T-helper 1 cell treated with Interleukin-12 subunit alpha and Interleukin-12 subunit beta and Interleukin-4 antibody, amounts not matched to agents 30 μg/mL and 1 μg/mL, for 36 hours (primary cell): Measurements from ENCODE around the gene TRIM38.

Experiments
- H3K27ac Mint-ChIP-seq: one replicate; pipeline ENCODE4 v1.8.0; 2021; ENCODE audit warnings: mild to moderate bottlenecking, mixed read lengths
- H3K27me3 Mint-ChIP-seq: one replicate; pipeline ENCODE4 v1.8.0; 2021; ENCODE audit warnings: low read depth, mixed read lengths
- H3K36me3 Mint-ChIP-seq: one replicate; pipeline ENCODE4 v1.8.0; 2021; ENCODE audit warnings: low read depth, mixed read lengths
- H3K4me1 Mint-ChIP-seq: one replicate; pipeline ENCODE4 v1.8.0; 2021; ENCODE audit warnings: low read depth, mixed read lengths
- H3K4me3 Mint-ChIP-seq: one replicate; pipeline ENCODE4 v1.8.0; 2021; ENCODE audit warnings: mild to moderate bottlenecking, moderate library complexity, mixed read lengths
- H3K9me3 Mint-ChIP-seq: one replicate; pipeline ENCODE4 v1.8.0; 2021; ENCODE audit warnings: mixed read lengths

The TRIM38 gene

DNA sequence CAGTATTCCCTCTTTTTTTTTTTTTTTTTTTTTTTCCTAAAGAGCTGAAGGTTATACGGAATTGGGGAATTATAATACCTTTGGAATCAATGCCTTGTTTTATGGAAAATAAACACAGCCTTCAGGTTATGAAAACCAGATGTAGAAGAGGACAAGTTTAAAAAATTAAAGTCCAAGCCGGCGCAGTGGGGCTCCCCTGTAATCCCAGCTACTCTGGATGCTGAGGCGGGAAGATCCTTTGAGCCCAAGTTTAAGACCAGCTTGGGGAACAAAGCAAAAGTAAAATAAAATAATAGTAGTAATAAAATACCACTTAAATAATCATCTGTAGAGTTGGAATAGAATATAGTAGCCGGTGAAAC lies 57.3 kb downstream of the TRIM38 start:
- peaks cover 6% of the 10 kb centered on the region for H3K9me3 Mint-ChIP-seq
- peaks cover 7% of the 10 kb centered on the region for H3K36me3 Mint-ChIP-seq
- peak overlapping the region; percentile 100 for H3K27ac Mint-ChIP-seq
- no peaks in the 10 kb centered on the region for H3K27me3 Mint-ChIP-seq
- H3K4me1 Mint-ChIP-seq: peaks cover 50% of the 10 kb centered on the region
- peak overlapping the region; percentile 99 for H3K4me3 Mint-ChIP-seq

DNA sequence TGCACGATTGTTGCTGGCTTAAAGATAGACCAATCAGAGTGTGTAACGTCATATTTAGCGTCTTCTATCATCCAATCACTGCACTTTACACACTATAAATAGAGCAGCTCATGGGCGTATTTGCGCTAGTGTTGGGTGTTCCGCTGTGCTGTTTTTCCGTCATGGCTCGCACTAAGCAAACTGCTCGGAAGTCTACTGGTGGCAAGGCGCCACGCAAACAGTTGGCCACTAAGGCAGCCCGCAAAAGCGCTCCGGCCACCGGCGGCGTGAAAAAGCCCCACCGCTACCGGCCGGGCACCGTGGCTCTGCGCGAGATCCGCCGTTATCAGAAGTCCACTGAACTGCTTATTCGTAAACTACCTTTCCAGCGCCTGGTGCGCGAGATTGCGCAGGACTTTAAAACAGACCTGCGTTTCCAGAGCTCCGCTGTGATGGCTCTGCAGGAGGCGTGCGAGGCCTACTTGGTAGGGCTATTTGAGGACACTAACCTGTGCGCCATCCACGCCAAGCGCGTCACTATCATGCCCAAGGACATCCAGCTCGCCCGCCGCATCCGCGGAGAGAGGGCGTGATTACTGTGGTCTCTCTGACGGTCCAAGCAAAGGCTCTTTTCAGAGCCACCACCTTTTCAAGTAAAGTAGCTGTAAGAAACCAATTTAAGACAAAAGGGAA lies 57.9 kb downstream of the TRIM38 start:
- H3K9me3 Mint-ChIP-seq: peaks cover 6% of the 10 kb centered on the region
- no peaks in the 10 kb centered on the region for H3K27me3 Mint-ChIP-seq
- peak overlapping the region; percentile 100 for H3K27ac Mint-ChIP-seq
- H3K4me1 Mint-ChIP-seq: peaks cover 53% of the 10 kb centered on the region
- peaks cover 7% of the 10 kb centered on the region for H3K36me3 Mint-ChIP-seq
- peak overlapping the region; percentile 99 for H3K4me3 Mint-ChIP-seq

DNA sequence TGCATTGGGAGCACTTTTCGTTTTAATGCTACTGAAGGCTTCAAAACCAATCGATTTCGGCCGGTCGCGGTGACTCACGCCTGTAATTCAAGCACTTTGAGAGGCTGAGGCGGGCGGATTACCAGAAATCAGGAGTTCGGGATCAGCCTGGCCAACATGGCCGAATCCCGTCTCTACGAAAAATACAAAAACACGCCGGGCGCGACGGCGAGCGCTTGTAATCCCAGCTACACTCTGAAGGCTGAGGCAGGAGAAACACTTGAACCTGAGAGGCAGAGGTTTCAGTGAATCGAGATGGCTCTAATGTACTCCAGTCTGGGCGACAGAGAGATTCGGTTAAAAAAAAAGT lies 58.4 kb downstream of the TRIM38 start:
- Mint-ChIP-seq H3K36me3 (peaks cover 7% of the 10 kb centered on the region), H3K4me3 (peak overlapping the region; percentile 99), H3K4me1 (peaks cover 58% of the 10 kb centered on the region), H3K9me3 (peaks cover 6% of the 10 kb centered on the region), H3K27me3 (no peaks in the 10 kb centered on the region), H3K27ac (peak overlapping the region; percentile 100)

DNA sequence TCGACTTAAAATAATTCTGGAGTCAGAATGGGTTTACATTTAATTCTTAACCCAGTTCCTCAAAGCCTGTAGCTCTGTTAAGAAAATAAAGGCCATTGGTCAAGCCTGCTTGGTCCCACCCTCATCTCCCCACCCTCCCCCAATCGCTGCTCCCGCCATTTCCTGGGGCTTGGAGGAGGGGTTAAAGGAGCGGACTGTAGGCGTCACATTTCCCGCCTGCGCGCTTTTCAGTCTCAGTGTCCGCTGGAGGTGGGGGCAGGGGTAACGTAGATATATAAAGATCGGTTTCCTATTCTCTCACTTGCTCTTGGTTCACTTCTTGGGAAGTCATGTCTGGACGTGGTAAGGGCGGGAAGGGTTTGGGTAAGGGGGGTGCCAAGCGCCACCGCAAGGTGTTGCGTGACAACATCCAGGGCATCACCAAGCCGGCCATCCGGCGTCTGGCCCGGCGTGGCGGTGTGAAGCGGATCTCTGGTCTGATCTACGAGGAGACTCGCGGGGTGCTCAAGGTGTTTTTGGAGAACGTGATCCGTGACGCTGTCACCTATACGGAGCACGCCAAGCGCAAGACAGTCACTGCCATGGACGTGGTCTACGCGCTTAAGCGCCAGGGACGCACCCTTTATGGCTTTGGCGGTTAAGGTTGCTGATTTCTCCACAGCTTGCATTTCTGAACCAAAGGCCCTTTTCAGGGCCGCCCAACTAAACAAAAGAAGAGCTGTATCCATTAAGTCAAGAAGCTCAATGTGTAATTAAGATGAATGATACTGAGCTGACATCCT lies 58.9 kb downstream of the TRIM38 start:
- peak overlapping the region; percentile 100 for H3K27ac Mint-ChIP-seq
- H3K9me3 Mint-ChIP-seq: peaks cover 6% of the 10 kb centered on the region
- H3K27me3 Mint-ChIP-seq: no peaks in the 10 kb centered on the region
- H3K4me1 Mint-ChIP-seq: peaks cover 64% of the 10 kb centered on the region
- peaks cover 7% of the 10 kb centered on the region for H3K36me3 Mint-ChIP-seq
- H3K4me3 Mint-ChIP-seq: peak overlapping the region; percentile 99

DNA sequence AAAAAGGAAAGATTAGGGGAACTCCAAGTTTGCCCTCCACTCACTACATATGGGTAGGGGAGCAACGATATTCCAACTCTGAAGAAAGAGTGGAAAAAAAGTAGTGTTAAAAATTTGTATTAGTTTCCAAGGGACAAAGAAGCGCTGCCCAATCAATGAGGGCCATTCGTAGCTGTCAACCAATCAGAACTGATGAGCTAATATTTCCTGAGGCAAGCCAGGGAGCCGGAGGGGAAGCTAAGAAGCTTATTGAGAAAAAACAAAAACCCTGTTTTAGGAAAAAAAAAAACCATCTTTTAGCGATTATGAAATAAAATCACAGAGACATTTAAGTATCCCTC lies 59.5 kb downstream of the TRIM38 start:
- H3K9me3 Mint-ChIP-seq: peaks cover 6% of the 10 kb centered on the region
- H3K4me1 Mint-ChIP-seq: peaks cover 69% of the 10 kb centered on the region
- H3K27me3 Mint-ChIP-seq: peaks cover 2% of the 10 kb centered on the region
- peaks cover 7% of the 10 kb centered on the region for H3K36me3 Mint-ChIP-seq
- peak overlapping the region; percentile 99 for H3K4me3 Mint-ChIP-seq
- H3K27ac Mint-ChIP-seq: peak overlapping the region; percentile 100

DNA sequence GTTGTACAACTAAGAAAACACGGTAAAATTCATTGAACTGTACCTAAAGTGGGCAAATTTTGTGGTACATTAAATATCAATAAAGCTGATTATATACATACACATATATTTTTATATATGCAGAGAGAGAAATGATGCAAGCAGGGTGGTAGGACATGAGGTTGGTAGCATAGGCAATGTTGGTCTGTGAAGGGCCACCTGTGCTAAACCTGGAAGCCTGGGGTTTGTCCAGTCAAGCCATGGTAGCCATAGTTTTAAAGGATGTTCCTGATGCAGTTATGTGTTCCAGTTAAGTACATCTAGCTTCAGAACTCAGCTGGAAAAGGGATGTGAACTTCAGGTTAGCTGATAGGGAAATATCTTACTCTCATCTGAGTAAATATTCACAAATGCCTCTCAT lies 60.1 kb downstream of the TRIM38 start:
- peaks cover 4% of the 10 kb centered on the region for H3K27me3 Mint-ChIP-seq
- peaks cover 70% of the 10 kb centered on the region for H3K4me1 Mint-ChIP-seq
- H3K4me3 Mint-ChIP-seq: peak overlapping the region; percentile 99
- peaks cover 6% of the 10 kb centered on the region for H3K9me3 Mint-ChIP-seq
- H3K27ac Mint-ChIP-seq: peak overlapping the region; percentile 100
- H3K36me3 Mint-ChIP-seq: peaks cover 5% of the 10 kb centered on the region

DNA sequence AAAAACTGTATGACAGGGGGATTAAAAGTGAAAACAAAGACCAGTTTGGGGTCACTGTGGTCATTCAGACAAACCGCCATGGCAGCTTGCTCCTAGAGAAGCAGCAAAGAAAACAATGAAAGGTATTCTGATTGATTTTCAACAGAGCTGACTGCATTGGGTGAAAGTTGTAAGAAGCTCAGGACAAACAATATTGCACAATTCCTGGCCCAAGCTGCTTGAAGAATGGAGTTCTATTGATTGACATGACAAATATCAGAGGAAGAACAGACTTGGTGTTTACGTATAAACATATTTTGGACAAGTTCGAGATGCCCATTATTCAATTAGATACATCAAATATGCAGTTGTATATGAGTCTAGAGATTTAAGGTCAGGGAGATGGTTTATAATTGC lies 62.0 kb downstream of the TRIM38 start:
- Mint-ChIP-seq H3K4me1 (peaks cover 81% of the 10 kb centered on the region), H3K27ac (peak overlapping the region; percentile 56), H3K36me3 (peaks cover under 1% of the 10 kb centered on the region), H3K9me3 (peaks cover 2% of the 10 kb centered on the region), H3K4me3 (no peak overlapping the region), H3K27me3 (peaks cover 4% of the 10 kb centered on the region)

DNA sequence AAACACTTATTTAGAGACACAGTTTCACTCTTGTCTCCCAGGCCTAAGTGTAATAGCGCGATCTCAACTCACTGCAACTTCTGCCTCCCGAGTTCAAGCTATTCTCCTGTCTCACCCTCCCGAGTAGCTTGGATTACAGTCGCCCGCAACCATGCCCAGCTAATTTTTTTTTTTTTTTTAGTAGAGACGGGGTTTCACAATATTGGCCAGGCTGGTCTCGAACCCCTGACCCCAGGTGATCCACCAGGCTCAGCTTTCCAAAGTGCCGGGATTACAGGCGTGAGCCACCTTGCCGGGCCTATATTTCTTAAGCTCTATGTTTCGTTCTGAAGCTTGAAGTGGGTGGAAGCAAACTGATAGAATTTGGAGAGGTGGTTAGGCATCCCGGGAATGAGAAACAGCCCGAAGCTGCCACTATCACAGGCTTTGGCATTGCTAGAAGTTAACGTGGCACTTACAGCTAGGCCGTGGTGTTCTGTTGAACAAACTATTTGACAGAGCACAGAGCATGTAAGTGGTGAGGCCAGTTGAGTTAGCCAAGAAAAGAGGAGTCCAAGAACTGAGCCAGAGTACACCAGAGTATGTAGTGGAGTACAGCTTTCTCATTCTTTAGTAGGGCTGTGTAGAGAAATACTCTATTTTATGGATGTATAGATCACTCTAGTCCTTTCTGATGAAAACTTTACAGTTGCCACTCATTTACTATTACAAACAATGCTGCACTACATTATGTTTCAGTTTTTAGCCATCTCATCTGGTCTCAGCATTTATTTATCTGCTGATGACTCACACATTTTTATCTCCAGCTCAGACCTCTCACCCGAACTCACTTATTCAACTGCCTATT lies 62.7 kb downstream of the TRIM38 start:
- Mint-ChIP-seq H3K27me3 (peaks cover 4% of the 10 kb centered on the region), H3K4me3 (peak overlapping the region; percentile 84), H3K36me3 (no peaks in the 10 kb centered on the region), H3K27ac (peak overlapping the region; percentile 94), H3K4me1 (peaks cover 83% of the 10 kb centered on the region), H3K9me3 (no peaks in the 10 kb centered on the region)

DNA sequence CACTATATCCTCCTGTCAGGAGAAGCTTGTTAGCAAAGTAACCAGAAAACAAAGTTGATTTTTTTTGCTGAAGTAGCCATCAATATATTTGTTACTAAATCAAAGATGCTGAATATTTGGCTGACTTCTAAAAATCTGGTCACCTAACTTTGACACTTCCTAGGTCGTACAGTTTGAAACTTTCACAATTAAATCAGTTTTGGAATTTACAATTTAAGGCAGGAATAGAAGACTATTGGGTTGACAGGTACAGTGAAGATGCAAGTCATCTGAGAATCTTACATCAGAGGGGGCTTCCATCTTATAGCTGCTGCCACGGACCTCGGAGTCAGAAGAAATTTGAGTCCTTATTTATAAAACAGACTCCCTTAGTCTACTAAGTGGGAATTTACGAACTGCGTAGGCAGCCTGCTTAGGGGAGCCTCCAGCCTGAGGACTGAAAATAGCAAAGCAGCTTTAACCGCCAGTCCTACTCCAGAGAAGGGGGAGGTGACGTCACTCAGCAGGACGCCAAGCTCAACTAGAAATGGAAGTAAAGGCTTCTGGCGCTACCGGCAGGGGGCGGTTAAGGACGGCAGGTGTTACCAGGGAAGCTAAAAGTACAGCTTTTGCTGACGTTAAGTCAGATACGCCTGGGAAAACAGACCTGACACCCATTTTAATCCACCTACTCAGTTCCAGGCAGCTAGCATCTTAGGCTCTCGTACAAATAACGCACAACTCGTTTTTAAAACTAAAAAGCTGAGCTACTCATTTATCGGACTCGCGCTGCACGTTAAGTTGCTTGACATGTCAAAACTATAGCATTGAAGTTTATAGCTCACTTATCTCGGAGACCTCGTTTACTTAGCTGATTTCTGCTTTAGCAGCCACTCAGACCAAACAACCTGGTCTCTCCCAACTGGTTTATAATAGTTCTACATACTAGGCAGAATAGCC lies 63.6 kb downstream of the TRIM38 start:
- H3K4me1 Mint-ChIP-seq: peaks cover 81% of the 10 kb centered on the region

DNA sequence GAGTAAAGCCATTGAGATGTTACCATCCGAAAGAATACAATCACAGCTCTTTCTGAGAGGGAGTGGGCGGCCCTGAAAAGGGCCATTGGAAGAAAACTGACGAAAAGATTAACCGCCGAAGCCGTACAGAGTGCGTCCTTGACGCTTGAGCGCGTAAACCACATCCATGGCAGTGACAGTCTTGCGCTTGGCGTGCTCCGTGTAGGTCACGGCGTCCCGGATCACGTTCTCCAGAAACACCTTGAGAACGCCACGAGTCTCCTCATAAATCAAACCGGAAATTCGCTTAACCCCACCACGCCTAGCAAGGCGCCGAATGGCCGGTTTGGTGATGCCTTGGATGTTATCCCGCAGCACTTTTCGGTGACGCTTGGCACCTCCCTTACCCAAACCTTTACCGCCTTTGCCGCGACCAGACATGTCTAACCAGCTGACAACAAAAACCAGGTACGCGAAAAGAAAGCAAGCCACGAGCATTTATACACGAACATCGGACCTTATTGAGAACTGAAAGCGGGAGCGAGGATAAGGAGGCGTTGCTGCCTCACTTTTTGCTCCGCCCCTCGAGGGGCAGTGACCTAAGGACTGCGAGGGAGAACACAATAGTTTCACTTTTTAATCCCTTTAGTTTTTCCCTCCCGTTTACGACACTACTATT lies 64.4 kb downstream of the TRIM38 start:
- peak overlapping the region; percentile 84 for H3K4me3 Mint-ChIP-seq
- H3K36me3 Mint-ChIP-seq: no peaks in the 10 kb centered on the region
- H3K27ac Mint-ChIP-seq: peak overlapping the region; percentile 94
- H3K9me3 Mint-ChIP-seq: no peaks in the 10 kb centered on the region
- peaks cover 4% of the 10 kb centered on the region for H3K27me3 Mint-ChIP-seq
- H3K4me1 Mint-ChIP-seq: peaks cover 82% of the 10 kb centered on the region

More for the DNA sequence above, 63.6 kb downstream of the TRIM38 start:
- H3K9me3 Mint-ChIP-seq: no peaks in the 10 kb centered on the region
- H3K4me3 Mint-ChIP-seq: peak overlapping the region; percentile 84
- H3K36me3 Mint-ChIP-seq: no peaks in the 10 kb centered on the region
- peak overlapping the region; percentile 94 for H3K27ac Mint-ChIP-seq
- H3K27me3 Mint-ChIP-seq: peaks cover 4% of the 10 kb centered on the region

DNA sequence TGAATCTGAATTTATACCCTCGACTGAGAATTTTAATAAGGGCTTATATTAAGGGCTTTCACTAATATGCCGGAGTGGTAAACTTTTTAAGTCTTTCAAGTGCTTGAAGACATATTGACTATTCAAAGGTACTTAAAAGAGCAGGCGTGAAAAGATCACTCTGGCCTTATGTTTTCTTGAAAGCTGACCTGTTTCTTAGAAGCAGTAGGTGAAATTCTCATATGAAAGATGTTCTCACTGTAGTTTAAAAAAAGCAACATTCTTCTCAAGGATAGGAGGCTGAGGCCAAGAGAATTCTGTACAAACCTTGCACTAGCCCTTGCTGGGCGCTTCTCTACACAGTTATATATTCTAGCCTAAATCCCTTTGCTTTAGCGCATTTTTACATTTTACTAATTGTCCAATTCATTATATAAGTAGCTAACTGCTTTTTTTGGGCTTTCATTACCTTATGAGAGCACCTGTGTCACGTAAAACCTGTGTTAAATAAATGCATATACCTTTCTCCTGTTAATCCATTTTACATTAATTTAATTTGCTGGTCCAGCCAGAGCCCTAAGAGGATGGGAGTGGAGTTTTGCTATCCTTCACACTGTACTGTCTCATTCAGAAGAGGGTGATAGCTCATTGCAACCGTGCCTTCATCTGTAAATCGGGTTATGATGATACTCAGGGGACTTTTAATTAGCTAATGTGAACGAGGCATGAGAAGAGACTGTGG lies 65.0 kb downstream of the TRIM38 start:
- peaks cover 4% of the 10 kb centered on the region for H3K27me3 Mint-ChIP-seq
- H3K27ac Mint-ChIP-seq: peak overlapping the region; percentile 94
- H3K9me3 Mint-ChIP-seq: no peaks in the 10 kb centered on the region
- H3K4me1 Mint-ChIP-seq: peaks cover 83% of the 10 kb centered on the region
- peak overlapping the region; percentile 84 for H3K4me3 Mint-ChIP-seq
- H3K36me3 Mint-ChIP-seq: no peaks in the 10 kb centered on the region

DNA sequence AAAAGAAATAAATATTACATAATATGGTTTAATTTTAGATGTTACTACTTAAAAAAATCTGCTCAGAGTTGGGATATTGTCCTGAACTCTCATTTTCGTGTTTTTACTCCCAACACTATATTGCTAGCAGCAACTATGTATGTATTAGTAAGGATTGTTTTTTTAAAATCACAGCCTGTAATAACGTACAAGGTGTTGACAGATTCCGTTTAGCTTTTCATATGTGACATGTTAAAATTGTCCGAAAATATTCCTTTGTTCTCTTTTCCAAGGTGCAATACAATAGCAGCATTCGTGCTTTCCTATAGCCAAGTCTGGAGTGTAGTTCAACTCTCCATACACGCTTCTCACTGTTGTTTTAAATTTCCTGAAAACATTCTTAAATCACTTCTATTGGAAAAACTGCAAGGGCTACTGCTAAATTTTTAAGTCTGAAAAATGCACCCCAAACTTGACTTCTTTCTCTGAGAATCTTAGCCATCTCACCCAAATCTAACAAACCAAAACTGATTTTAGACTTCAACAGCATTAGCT lies 65.7 kb downstream of the TRIM38 start:
- H3K9me3 Mint-ChIP-seq: no peaks in the 10 kb centered on the region
- peaks cover 80% of the 10 kb centered on the region for H3K4me1 Mint-ChIP-seq
- H3K27me3 Mint-ChIP-seq: peaks cover 4% of the 10 kb centered on the region
- peak overlapping the region; percentile 94 for H3K27ac Mint-ChIP-seq
- peak overlapping the region; percentile 32 for H3K4me3 Mint-ChIP-seq
- no peaks in the 10 kb centered on the region for H3K36me3 Mint-ChIP-seq
